Stimulated activated CD4-positive, alpha-beta T cell treated with anti-CD3 and anti-CD28 coated beads, Interleukin-12 subunit alpha, Interleukin-12 subunit beta, amount 100 ng/mL, for 48 hours (primary cell): ENCODE measurements around the gene FER1L5.
A peak's percentile ranks its signal among the peaks of the same experiment; 100 is the strongest.

Experiments used
- DNase-seq, 3 donors: peaks; one replicate each; pipeline ENCODE4 v3.0.0-alpha.2; 2020; ENCODE audit warnings: low read depth in 2 of 3, low spot score in 1 of 3

Gene FER1L5

GRCh38 chr2:96642564-96643360 is at the start of gene FER1L5:
Gene FER1L5, plus strand, starts transcription at chr2:96642764. Its CDS starts 73 bp downstream, at chr2:96642837.
- DNase-seq = no peak

DNA sequence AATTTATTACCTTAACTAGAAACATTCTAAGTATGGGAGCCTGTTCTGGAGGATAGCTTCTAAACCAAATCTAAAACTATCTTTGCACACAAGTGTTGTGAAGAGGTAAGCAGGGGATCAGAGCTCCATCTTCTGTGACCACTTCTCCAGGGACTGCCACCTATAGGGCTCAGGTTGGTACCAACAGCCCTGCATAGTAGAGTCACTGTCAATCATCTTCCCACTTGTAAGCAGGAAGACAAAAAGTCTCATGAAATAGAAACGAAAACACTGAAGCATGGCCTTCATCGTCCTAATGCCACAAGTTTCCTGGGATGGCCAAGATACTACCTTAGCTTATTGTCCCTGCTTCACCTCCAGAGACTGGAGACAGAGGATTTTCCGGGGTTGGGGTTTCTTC is 48.3 kb upstream of the FER1L5 start:
- DNase-seq = no peak

DNA sequence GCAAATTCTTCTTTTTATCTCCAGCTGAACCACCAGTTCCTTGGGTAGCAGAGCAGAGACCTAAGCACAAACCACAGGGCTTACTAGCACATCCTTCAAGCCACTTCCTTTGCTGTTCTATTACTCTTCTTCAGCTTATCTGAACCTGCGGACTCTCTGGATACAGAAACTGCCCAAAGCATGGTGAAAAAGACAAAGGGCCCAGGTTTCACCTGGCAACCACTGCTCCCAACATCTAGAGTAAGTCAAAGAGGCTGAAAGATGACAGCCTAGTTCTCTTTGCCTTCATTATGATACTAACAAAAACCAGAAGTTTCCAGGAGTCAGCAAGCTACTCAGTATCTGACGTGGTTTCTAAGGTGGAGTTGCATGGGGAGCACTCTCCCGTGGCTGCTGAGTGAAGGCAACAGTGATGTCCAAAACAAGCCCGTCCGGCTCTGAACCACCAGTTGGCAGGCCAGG is 47.8 kb upstream of the FER1L5 start:
- peak in 1 of 3 donors; percentile 13 for DNase-seq

- DNase-seq = no peak
Observed at GRCh38 chr2:96596596-96596995, 46.0 kb upstream of the FER1L5 start.

GRCh38 chr2:96599941-96600340 is 42.6 kb upstream of the FER1L5 start:
- DNase-seq = no peak

- DNase-seq = peak in 1 of 3 donors; percentile 3
Observed at GRCh38 chr2:96601382-96602292, 40.9 kb upstream of the FER1L5 start.

DNA sequence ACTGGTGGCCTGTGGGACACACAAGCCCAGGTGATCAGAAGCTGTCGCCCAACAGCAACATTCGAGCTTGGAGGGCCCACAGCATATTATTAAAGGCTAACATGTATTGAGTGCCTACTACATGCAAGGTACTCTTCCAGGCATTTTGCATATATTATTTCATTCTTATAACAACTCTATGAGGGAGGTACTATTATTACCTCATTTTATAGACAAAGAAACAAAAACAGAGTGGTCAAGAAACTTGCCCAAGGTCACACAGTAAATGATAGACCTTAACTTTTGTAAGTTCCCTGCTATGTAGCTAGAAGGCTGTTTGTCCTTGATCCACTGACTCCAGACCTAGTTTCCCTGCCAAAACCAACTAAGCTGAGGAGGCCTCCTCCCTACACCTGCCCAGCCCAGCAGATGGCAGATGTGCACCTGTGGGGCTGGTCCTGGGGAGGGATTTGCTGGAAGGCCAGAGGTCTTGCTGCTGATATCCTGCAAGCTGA is 40.2 kb upstream of the FER1L5 start:
- no peak for DNase-seq

GRCh38 chr2:96604104-96604503 is 38.5 kb upstream of the FER1L5 start:
- no peak for DNase-seq

DNA sequence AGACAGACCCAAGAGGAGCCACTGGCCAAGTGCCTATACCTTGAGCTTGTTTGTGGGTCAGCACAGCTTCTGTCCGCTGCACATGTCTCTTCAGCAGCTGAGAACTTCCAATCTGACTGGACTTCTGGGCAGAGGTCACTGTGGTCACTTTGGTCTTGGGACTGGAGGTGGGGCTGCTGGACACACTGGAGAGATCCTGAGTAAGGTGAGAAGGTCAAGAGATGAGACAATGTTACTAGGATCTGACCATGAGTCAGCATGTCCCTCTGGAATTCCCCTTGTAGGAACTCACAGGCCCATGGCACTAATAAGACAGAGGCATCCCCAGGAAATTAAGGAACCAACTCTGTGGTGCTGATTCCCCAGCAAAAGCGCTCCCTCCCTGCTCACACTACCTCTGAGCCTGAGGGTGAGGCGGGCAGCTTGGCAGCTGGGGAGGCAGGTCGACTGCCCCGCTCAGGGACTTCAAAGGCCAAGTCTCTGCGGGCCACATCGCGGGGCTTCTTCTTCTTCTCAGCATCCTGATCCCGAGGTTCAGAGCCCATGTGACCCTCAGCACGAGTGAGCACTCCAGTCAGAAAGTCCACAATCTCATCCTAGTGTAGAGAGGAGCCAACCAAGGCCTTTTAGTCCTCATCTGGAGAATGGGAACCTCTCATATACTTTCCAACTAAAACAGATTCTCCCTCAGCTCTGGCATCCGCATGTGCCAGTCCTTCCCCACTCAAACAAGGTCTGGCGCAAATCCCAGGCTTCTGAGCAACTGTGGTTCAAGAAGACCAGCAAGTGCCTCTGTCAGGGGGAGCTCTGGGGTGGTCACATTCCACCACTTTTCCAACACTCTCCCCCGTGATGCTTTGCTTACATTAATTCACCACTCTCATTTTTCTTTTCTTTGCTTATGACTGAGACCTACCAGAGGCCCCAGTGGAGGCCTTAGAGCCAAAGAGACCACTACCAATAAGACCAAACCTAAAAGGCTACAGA is 33.8 kb upstream of the FER1L5 start:
- no peak for DNase-seq

DNA sequence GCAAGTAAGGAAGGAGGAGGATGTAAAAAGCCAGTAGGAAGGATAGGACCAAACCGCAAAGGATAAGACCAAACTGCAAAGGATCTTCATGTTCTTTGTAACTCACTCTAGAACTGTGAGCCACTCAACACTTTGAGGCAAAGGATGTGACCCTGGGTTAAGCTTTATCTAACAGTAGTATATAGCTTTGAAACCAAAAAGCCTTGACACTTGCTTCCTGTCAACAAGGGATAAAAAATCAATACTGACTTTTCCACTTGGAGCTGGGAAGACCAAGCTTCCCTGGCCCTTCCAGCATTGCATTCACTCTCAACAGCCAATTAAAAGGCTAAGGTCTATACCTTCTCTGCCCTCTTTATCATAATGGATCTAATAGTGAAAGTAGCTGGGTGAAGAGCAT is 26.4 kb upstream of the FER1L5 start:
- DNase-seq = no peak

DNA sequence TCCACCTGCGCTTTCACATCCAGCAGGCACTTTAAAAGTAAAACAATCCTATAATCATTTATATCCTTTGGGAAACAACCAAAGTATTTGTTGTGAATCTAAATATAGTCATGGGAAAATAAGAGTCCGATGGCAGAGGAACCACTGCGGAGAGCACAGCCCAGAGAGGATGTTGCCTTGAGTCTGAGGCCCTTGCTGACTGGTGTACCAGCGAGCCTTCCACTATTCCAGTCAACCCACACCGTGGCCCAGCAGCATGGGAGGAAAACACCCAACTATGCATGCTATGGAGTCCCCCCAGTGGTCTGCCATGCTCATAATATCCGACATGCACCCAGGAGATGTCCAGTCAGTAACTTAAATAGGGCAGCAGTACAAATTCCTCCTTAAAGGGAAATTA is 26.0 kb upstream of the FER1L5 start:
- no peak for DNase-seq

GRCh38 chr2:96617012-96617411 is 25.6 kb upstream of the FER1L5 start:
- DNase-seq = no peak

- no peak for DNase-seq
Observed at GRCh38 chr2:96618596-96619283, 23.8 kb upstream of the FER1L5 start.

- no peak for DNase-seq
Observed at GRCh38 chr2:96622544-96622943, 20.0 kb upstream of the FER1L5 start.

DNA sequence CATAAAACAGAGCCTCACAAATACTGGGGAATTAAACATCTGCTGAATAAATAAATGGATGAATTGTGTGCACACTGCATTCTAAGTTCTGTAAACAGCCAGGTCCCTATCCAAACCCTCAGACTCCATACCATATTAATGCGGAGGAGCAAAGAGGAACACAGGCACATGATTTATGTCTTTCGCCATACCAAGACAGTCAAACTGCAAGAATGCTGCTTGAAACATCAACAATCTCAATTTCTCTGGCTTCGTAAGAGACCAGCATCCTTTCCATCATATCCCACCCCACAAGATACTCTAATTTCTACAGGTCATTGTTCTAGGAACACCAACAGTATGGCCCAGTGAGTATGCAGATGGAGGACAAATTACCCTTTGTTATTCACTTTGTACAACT is 19.4 kb upstream of the FER1L5 start:
- DNase-seq = no peak

GRCh38 chr2:96625571-96626552 is 16.7 kb upstream of the FER1L5 start:
- DNase-seq = no peak

- DNase-seq = no peak
Observed at GRCh38 chr2:96626553-96626942, 16.0 kb upstream of the FER1L5 start.

DNA sequence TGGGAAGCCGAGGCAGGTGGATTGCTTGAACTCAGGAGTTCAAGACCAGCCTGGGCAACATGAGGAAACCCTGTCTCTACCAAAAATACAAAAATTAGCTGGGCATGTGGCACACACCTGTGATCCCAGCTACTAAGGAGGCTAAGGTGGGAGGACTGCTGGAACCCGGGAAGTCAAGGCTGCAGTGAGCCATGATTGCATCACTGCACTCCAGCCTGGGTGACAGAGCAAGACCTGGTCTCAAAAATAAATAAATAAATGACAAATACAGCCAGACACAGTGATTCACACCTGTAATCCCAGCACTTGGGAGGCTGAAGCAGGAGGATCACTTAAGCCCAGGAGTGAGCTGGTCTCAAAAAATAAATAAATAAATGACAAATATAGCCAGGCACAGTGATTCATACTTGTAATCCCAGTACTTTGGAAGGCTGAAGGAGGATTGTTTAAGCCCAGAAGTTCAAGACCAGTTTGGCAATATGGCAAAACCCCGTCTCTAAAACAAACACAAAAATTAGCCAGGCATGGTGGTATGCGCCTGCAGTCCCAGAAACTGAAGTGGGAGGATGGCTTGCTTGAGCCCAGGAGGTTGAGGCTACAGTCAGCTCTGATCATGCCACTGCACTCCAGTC is 10.6 kb upstream of the FER1L5 start:
- DNase-seq = no peak
